ENCODE data around the gene KBTBD2.

- TF ChIP-seq POLR2AphosphoS5 (IDR thresholded peaks at IDR 0.05; ENCODE audit: low read depth) (no peak), CTCF (IDR thresholded peaks at IDR 0.05; ENCODE audit: insufficient read depth, low read length) (no peak)
- TF ChIP-seq, protein P1, sequence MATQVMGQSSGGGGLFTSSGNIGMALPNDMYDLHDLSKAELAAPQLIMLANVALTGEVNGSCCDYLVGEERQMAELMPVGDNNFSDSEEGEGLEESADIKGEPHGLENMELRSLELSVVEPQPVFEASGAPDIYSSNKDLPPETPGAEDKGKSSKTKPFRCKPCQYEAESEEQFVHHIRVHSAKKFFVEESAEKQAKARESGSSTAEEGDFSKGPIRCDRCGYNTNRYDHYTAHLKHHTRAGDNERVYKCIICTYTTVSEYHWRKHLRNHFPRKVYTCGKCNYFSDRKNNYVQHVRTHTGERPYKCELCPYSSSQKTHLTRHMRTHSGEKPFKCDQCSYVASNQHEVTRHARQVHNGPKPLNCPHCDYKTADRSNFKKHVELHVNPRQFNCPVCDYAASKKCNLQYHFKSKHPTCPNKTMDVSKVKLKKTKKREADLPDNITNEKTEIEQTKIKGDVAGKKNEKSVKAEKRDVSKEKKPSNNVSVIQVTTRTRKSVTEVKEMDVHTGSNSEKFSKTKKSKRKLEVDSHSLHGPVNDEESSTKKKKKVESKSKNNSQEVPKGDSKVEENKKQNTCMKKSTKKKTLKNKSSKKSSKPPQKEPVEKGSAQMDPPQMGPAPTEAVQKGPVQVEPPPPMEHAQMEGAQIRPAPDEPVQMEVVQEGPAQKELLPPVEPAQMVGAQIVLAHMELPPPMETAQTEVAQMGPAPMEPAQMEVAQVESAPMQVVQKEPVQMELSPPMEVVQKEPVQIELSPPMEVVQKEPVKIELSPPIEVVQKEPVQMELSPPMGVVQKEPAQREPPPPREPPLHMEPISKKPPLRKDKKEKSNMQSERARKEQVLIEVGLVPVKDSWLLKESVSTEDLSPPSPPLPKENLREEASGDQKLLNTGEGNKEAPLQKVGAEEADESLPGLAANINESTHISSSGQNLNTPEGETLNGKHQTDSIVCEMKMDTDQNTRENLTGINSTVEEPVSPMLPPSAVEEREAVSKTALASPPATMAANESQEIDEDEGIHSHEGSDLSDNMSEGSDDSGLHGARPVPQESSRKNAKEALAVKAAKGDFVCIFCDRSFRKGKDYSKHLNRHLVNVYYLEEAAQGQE (IDR thresholded peaks at IDR 0.05; ENCODE audit: insufficient replicate concordance, low read depth) = no peak
Measured at GRCh38 chr7:32928785-32929298, 37.3 kb upstream of the KBTBD2 start.
